Measurements from ENCODE around the gene PRM2. TPM values are rescaled to one million over a fixed set of nuclear protein-coding genes. Genes with fewer than 3 reads are reported as not detected.

PRM2 gene
- total and polyA plus RNA-seq, 7 donors = not detected

- intact Hi-C loops (cut with DNase I) = no loop called here
- no peak for TF ChIP-seq CTCF (IDR thresholded peaks at IDR 0.05)
- peak; percentile 17 to 40 (median 28) for ATAC-seq
- H3K4me1 ChIP-seq = peaks cover 12% of the 10 kb centered on the region
- no peak for DNase-seq
- H3K9me3 ChIP-seq = no peaks in the 10 kb centered on the region
- peak overlapping the region; percentile 10 for H3K27ac ChIP-seq
- H3K36me3 ChIP-seq (ENCODE audit: insufficient read depth in 1 of 2, low read depth in 1 of 2) = no peaks in the 10 kb centered on the region
- H3K4me3 ChIP-seq = peak overlapping the region; percentile 32
- no peaks in the 10 kb centered on the region for H3K27me3 ChIP-seq (ENCODE audit: insufficient read depth in 3 of 3, low read length in 2 of 3)
- WGBS, 3 donors = 55 to 73% (median 70%) methylated on average over 10 of the region's 10 CpGs
Observed at GRCh38 chr16:11296706-11297491, 20.6 kb upstream of the PRM2 start.

DNA sequence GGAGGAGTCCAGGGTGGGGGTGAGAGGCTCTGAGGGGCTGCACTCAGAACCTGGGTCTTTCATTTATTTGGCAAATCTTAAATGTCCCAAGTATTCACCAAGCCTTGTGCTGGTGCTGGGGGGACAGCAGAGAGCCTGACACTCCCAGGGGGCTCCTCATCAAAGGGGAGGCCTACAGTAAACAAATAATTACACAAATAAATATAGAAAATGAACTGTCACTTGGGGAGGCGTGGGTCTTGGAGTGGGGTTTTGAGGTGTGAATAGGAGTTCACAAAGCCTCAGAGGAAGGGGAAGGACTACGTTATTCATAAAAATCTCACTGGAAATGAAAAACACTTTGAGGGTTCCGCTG lies 20.0 kb upstream of the PRM2 start:
- no peak overlapping the region for H3K4me3 ChIP-seq
- WGBS, 3 donors = 88 to 97% (median 94%) methylated on average over 3 of the region's 3 CpGs
- no peaks in the 10 kb centered on the region for H3K27me3 ChIP-seq (ENCODE audit: insufficient read depth in 3 of 3, low read length in 2 of 3)
- ATAC-seq (no peak), DNase-seq (no peak)
- no peak for TF ChIP-seq CTCF (IDR thresholded peaks at IDR 0.05)
- no peaks in the 10 kb centered on the region for H3K36me3 ChIP-seq (ENCODE audit: insufficient read depth in 1 of 2, low read depth in 1 of 2)
- intact Hi-C loops (cut with DNase I) = no loop called here
- H3K27ac ChIP-seq = no peak overlapping the region
- H3K4me1 ChIP-seq = peaks cover 12% of the 10 kb centered on the region
- no peaks in the 10 kb centered on the region for H3K9me3 ChIP-seq

DNA sequence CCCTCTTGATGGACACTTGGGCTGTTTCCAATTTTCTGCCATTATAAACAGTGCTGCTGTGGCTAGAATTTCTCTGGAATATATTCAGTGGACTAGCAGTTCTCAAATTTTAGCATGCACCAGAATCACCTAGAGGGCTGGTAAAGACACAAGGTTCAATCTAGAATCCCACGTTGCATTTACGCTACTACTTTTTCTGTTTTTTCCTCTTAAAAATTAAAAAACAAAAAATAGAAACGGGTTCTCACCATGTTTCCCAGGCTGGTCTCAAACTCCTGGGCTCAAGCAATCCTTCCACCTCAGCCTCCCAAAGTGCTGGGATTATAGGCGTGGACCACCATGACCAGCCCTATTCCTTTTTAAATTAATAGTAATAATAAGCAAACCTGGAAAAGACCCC lies 19.4 kb upstream of the PRM2 start:
- H3K4me1 ChIP-seq = peaks cover 12% of the 10 kb centered on the region
- H3K36me3 ChIP-seq (ENCODE audit: insufficient read depth in 1 of 2, low read depth in 1 of 2) = no peaks in the 10 kb centered on the region
- intact Hi-C loops (cut with DNase I) = no loop called here
- DNase-seq (no peak), ATAC-seq (no peak)
- 85 to 91% (median 86%) methylated on average over 4 of the region's 4 CpGs for WGBS, 3 donors
- TF ChIP-seq CTCF (IDR thresholded peaks at IDR 0.05) = no peak
- no peak overlapping the region for H3K4me3 ChIP-seq
- H3K27ac ChIP-seq = no peak overlapping the region
- no peaks in the 10 kb centered on the region for H3K9me3 ChIP-seq
- no peaks in the 10 kb centered on the region for H3K27me3 ChIP-seq (ENCODE audit: insufficient read depth in 3 of 3, low read length in 2 of 3)

GRCh38 chr16:11292076-11292748 lies 15.9 kb upstream of the PRM2 start:
- no peaks in the 10 kb centered on the region for H3K9me3 ChIP-seq
- DNase-seq (no peak), ATAC-seq (no peak)
- 74 to 83% (median 83%) methylated on average over 7 of the region's 7 CpGs for WGBS, 3 donors
- no peak overlapping the region for H3K4me3 ChIP-seq
- no peak for TF ChIP-seq CTCF (IDR thresholded peaks at IDR 0.05)
- peaks cover 5% of the 10 kb centered on the region for H3K4me1 ChIP-seq
- no peaks in the 10 kb centered on the region for H3K36me3 ChIP-seq (ENCODE audit: insufficient read depth in 1 of 2, low read depth in 1 of 2)
- no peaks in the 10 kb centered on the region for H3K27me3 ChIP-seq (ENCODE audit: insufficient read depth in 3 of 3, low read length in 2 of 3)
- intact Hi-C loops (cut with DNase I) = no loop called here
- H3K27ac ChIP-seq = no peak overlapping the region

Measured in psoas muscle (tissue), 8 donors.